Measurements from ENCODE around the gene SRRM2. TPM values are rescaled to one million over a fixed set of nuclear protein-coding genes. Genes with fewer than 3 reads are reported as not detected.

The SRRM2 gene
- total and polyA plus RNA-seq, 9 of the 15 experiments (the other 6 are each of a cell fraction or from before 2014, with no cell fraction given): 26.7 to 563 (median 81.1) TPM

GRCh38 chr16:2720064-2720457 is 32.4 kb upstream of the SRRM2 start, which contains the start of gene PRSS27 (continued):
- no peak for TF ChIP-seq ZNF512 (tag; IDR thresholded peaks at IDR 0.05)
- peak; percentile 45 for TF ChIP-seq FIP1L1 (IDR thresholded peaks at IDR 0.05; ENCODE audit: low read depth, low read length, poor library complexity, severe bottlenecking)
- no peak for TF ChIP-seq CBFA2T3 (IDR thresholded peaks at IDR 0.05)
- TF ChIP-seq CBX8 (IDR thresholded peaks at IDR 0.05; ENCODE audit: borderline replicate concordance, extremely low read depth, low read depth, low read length, poor library complexity, severe bottlenecking): no peak
- TF ChIP-seq JUND (IDR thresholded peaks at IDR 0.05; ENCODE audit: borderline replicate concordance, low read depth, low read length): no peak
- no peak for TF ChIP-seq JUND (tag; IDR thresholded peaks at IDR 0.05; ENCODE audit: borderline replicate concordance, low read depth, low read length)
- TF ChIP-seq ZC3H4 (CRISPR knock-in tag; IDR thresholded peaks at IDR 0.05; ENCODE audit: borderline replicate concordance): 0 out of 2 replicates have a peak, but pooled peaks have one; percentile 27
- no peak for TF ChIP-seq MXI1 (IDR thresholded peaks at IDR 0.05; ENCODE audit: low read depth, low read length)
